ENCODE measurements around the gene PSMB7. TPM values are rescaled to one million over a fixed set of nuclear protein-coding genes. Genes with fewer than 3 reads are reported as not detected.

The PSMB7 gene
- total RNA-seq, 1 experiment from 2014 or later, result 216 TPM

GRCh38 chr9:124366476-124367220 lies 48.6 kb downstream of the PSMB7 start:
- POLR2A ChIA-PET, result no interaction called here
- no peaks in the 10 kb centered on the region for H3K27me3 Mint-ChIP-seq (ENCODE audit: insufficient read depth, unreplicated experiment)
- no peak for DNase-seq

GRCh38 chr9:124365036-124365435 lies 50.2 kb downstream of the PSMB7 start:
- Mint-ChIP-seq H3K4me3 (ENCODE audit: unreplicated experiment) (no peak overlapping the region), H3K36me3 (ENCODE audit: insufficient read depth, unreplicated experiment) (peaks cover 24% of the 10 kb centered on the region), H3K27ac (ENCODE audit: unreplicated experiment) (no peak overlapping the region), H3K27me3 (ENCODE audit: insufficient read depth, unreplicated experiment) (no peaks in the 10 kb centered on the region), H3K9me3 (ENCODE audit: unreplicated experiment) (no peaks in the 10 kb centered on the region), H3K4me1 (ENCODE audit: low read depth, unreplicated experiment) (peaks cover 19% of the 10 kb centered on the region)
- DNase-seq, result no peak
- H3K4me3 ChIP-seq (ENCODE audit: low read depth, low read length), result no peak overlapping the region
- H3K27me3 ChIP-seq (replicated peaks; ENCODE audit: control insufficient read depth, insufficient read depth, low read length), result no peaks in the 10 kb centered on the region
- intact Hi-C loops (cut with micrococcal nuclease; ENCODE audit: unreplicated experiment), result no loop called here
- ChIA-PET POLR2A (no interaction called here), CTCF (no interaction called here)
- no peaks in the 10 kb centered on the region for H3K9me3 ChIP-seq
- no peaks in the 10 kb centered on the region; the same call in 1 of the 2 replicates for H3K4me1 ChIP-seq
- TF ChIP-seq CTCF (IDR thresholded peaks at IDR 0.05; ENCODE audit: insufficient read depth in 1 of 2, low read depth in 1 of 2, low read length in 1 of 2, severe bottlenecking in 1 of 2, unreplicated experiment in 1 of 2), result no peak
- no TSS peak for BruUV-seq (replicated peaks)
- peaks cover 1% of the 10 kb centered on the region; the same call in 1 of the 2 replicates for H3K36me3 ChIP-seq (ENCODE audit: control insufficient read depth, insufficient read depth, low read length)

More at GRCh38 chr9:124366476-124367220, 48.6 kb downstream of the PSMB7 start:
- Histone ChIP-seq H3K4me1 (no peaks in the 10 kb centered on the region), H3K9me3 (no peaks in the 10 kb centered on the region), H3K4me3 (ENCODE audit: low read depth, low read length) (no peak overlapping the region), H3K27me3 (replicated peaks; ENCODE audit: control insufficient read depth, insufficient read depth, low read length) (no peaks in the 10 kb centered on the region), H3K36me3 (ENCODE audit: control insufficient read depth, insufficient read depth, low read length) (peaks cover 1% of the 10 kb centered on the region; the same call in 1 of the 2 replicates)
- no peak overlapping the region for H3K27ac Mint-ChIP-seq (ENCODE audit: unreplicated experiment)
- H3K4me3 Mint-ChIP-seq (ENCODE audit: unreplicated experiment), result no peak overlapping the region
- H3K4me1 Mint-ChIP-seq (ENCODE audit: low read depth, unreplicated experiment), result peaks cover 23% of the 10 kb centered on the region
- intact Hi-C loops (cut with micrococcal nuclease; ENCODE audit: unreplicated experiment), result no loop called here
- no peak for TF ChIP-seq CTCF (IDR thresholded peaks at IDR 0.05; ENCODE audit: insufficient read depth in 1 of 2, low read depth in 1 of 2, low read length in 1 of 2, severe bottlenecking in 1 of 2, unreplicated experiment in 1 of 2)
- H3K36me3 Mint-ChIP-seq (ENCODE audit: insufficient read depth, unreplicated experiment), result peaks cover 30% of the 10 kb centered on the region
- BruUV-seq (replicated peaks), result no TSS peak
- no peaks in the 10 kb centered on the region for H3K9me3 Mint-ChIP-seq (ENCODE audit: unreplicated experiment)
- CTCF ChIA-PET, result no interaction called here

- no peaks in the 10 kb centered on the region for H3K27me3 Mint-ChIP-seq (ENCODE audit: insufficient read depth, unreplicated experiment)
- POLR2A ChIA-PET, result no interaction called here
Measured at GRCh38 chr9:124364141-124364540, 51.1 kb downstream of the PSMB7 start.

More at GRCh38 chr9:124364141-124364540, 51.1 kb downstream of the PSMB7 start:
- Mint-ChIP-seq H3K4me1 (ENCODE audit: low read depth, unreplicated experiment) (peaks cover 18% of the 10 kb centered on the region), H3K27ac (ENCODE audit: unreplicated experiment) (no peak overlapping the region), H3K4me3 (ENCODE audit: unreplicated experiment) (no peak overlapping the region), H3K9me3 (ENCODE audit: unreplicated experiment) (no peaks in the 10 kb centered on the region), H3K36me3 (ENCODE audit: insufficient read depth, unreplicated experiment) (peaks cover 16% of the 10 kb centered on the region)
- H3K4me1 ChIP-seq, result no peaks in the 10 kb centered on the region; the same call in 1 of the 2 replicates
- H3K27me3 ChIP-seq (replicated peaks; ENCODE audit: control insufficient read depth, insufficient read depth, low read length), result no peaks in the 10 kb centered on the region
- H3K36me3 ChIP-seq (ENCODE audit: control insufficient read depth, insufficient read depth, low read length), result no peaks in the 10 kb centered on the region
- no peak for TF ChIP-seq CTCF (IDR thresholded peaks at IDR 0.05; ENCODE audit: insufficient read depth in 1 of 2, low read depth in 1 of 2, low read length in 1 of 2, severe bottlenecking in 1 of 2, unreplicated experiment in 1 of 2)
- H3K4me3 ChIP-seq (ENCODE audit: low read depth, low read length), result no peak overlapping the region
- CTCF ChIA-PET, result no interaction called here
- no peak for DNase-seq
- intact Hi-C loops (cut with micrococcal nuclease; ENCODE audit: unreplicated experiment), result no loop called here
- H3K9me3 ChIP-seq, result no peaks in the 10 kb centered on the region
- no TSS peak for BruUV-seq (replicated peaks)
